Mucosa of descending colon (tissue), 3 donors: ENCODE results near the gene TKFC. TPM values are rescaled to one million over a fixed set of nuclear protein-coding genes. Genes with fewer than 3 reads are reported as not detected.
A peak's percentile ranks its signal among the peaks of the same experiment; 100 is the strongest.

ENCODE experiments used
- ATAC-seq: fragments of 200-7000 bp; cut with Tn5 transposase; one replicate; pipeline ENCODE4 v1.9.1; 2020; ENCODE audit warnings: mild to moderate bottlenecking, moderate library complexity
- DNase-seq, 3 donors: peaks; one replicate each; pipeline ENCODE4 v3.0.0-alpha.2; 2020
- H3K36me3 ChIP-seq: fragments of 200-600 bp; one replicate; pipeline ENCODE4 v1.8.0; 2021; ENCODE audit warnings: low read depth, mild to moderate bottlenecking
- H3K4me1 ChIP-seq: fragments of 200-600 bp; one replicate; pipeline ENCODE4 v1.8.0; 2021; ENCODE audit warnings: low read depth, mild to moderate bottlenecking
- H3K4me3 ChIP-seq: fragments of 200-600 bp; one replicate; pipeline ENCODE4 v1.8.0; 2021; ENCODE audit warnings: mild to moderate bottlenecking
- H3K9me3 ChIP-seq: fragments of 200-600 bp; one replicate; pipeline ENCODE4 v1.8.0; 2021; ENCODE audit warnings: mild to moderate bottlenecking
- intact Hi-C, 2 donors: fragments of 100-400 bp; cut with DNase I in 1 of 2; cut with micrococcal nuclease in 1 of 2; formaldehyde crosslinking; loops; one replicate each; pipeline versions ENCODE4 v1.11.0 to v1.11.1; 2022; cut with DNase I, micrococcal nuclease
- total RNA-seq, 3 donors: library from RNA; stranded (reverse); fragmentation: NEBNext Ultra II Directional in 2 of 3; extraction: Animal tissue kit (Norgen Biotek cat#: 25700) in 2 of 3; gene quantifications; one replicate each; pipeline versions ENCODE4 v1.2.1 to v1.2.4, GENCODE V29; 2021 to 2023
- TF ChIP-seq, protein P1 (sequence below): fragments of 200-600 bp; IDR thresholded peaks from one replicate; pipeline ENCODE4 v1.8.0; 2022; ENCODE audit warnings: antibody characterized with exemption, mild to moderate bottlenecking
- donor health status: DM: no; HTN: no; CAD: no; lungs with moderate emphysema.
- donor health status: DM: no; HTN: no; CAD: no.
- donor health status: DM: no; HTN: yes; CAD: no.

TKFC gene
- total RNA-seq, 3 donors from 2014 or later = 30.9 to 78.8 (median 63.1) TPM

DNA sequence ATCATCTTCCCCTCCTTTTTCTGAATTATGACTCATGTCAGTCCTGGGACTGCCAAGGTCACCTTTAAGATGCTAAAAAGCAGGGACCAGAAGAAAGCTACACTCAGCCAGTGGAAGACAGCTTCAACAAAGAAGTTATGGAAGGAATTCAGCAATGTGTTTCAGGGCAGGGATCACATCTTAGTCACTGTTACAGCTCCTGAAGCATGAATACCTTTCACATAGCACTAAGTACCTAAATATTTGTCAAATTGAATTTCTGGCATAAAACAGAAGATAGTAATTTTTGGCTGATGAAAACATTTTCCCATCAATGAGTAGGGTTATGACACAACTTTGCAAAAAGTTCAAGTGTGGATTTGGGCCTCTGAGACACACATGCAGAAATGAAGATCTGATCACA lies 5.4 kb upstream of the TKFC start:
- Histone ChIP-seq H3K36me3 (no peaks in the 10 kb centered on the region), H3K9me3 (no peaks in the 10 kb centered on the region), H3K4me1 (peaks cover 14% of the 10 kb centered on the region), H3K4me3 (no peak overlapping the region)
- intact Hi-C loops = no loop called here
- no peak for ATAC-seq
- no peak for DNase-seq
- TF ChIP-seq, protein P1, sequence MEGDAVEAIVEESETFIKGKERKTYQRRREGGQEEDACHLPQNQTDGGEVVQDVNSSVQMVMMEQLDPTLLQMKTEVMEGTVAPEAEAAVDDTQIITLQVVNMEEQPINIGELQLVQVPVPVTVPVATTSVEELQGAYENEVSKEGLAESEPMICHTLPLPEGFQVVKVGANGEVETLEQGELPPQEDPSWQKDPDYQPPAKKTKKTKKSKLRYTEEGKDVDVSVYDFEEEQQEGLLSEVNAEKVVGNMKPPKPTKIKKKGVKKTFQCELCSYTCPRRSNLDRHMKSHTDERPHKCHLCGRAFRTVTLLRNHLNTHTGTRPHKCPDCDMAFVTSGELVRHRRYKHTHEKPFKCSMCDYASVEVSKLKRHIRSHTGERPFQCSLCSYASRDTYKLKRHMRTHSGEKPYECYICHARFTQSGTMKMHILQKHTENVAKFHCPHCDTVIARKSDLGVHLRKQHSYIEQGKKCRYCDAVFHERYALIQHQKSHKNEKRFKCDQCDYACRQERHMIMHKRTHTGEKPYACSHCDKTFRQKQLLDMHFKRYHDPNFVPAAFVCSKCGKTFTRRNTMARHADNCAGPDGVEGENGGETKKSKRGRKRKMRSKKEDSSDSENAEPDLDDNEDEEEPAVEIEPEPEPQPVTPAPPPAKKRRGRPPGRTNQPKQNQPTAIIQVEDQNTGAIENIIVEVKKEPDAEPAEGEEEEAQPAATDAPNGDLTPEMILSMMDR = no peak

DNA sequence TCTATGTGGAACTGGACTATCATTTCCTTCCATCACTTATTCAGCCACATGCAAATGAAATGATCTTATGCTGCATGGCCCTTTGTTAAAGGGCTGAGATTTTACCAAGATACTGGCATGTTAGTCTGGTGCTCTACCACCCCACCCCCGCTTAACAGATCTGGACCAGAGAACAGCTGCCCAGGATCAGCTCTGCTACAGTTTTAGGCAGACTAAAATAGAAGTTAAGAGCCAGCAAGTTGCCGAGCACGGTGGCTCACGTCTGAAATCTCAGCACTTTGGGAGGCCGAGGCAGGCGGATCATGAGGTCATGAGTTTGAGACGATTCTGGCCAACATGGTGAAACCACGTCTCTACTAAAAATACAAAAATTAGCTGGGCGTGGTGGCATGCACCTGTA lies 4.7 kb upstream of the TKFC start:
- Histone ChIP-seq H3K4me3 (no peak overlapping the region), H3K4me1 (peaks cover 14% of the 10 kb centered on the region), H3K9me3 (no peaks in the 10 kb centered on the region), H3K36me3 (no peaks in the 10 kb centered on the region)
- intact Hi-C loops = no loop called here
- ATAC-seq = no peak
- no peak for DNase-seq
- TF ChIP-seq, protein P1 = no peak

DNA sequence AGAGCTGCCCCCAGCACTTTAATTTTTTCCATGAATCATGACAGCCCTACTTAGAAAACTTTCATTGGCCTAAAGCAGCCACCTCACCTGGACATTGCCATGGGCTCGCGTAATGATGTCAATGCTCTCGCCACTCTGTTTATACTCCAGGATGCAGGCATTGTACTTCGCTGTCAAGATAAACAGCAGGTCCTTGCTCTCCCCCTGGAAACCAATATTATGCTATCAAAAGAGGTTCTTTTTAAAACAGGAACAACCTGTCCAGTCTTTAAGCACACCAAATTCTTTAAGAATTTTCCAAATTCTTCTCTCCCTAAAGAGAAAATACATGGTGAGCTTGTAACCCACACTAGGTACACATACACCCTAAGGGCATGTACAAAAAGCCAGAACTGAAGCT lies 3.2 kb upstream of the TKFC start:
- no peak overlapping the region for H3K4me3 ChIP-seq
- H3K36me3 ChIP-seq = no peaks in the 10 kb centered on the region
- intact Hi-C loops = no loop called here
- ATAC-seq = no peak
- H3K4me1 ChIP-seq = peaks cover 16% of the 10 kb centered on the region
- DNase-seq = no peak
- H3K9me3 ChIP-seq = no peaks in the 10 kb centered on the region
- TF ChIP-seq, protein P1 = no peak

DNA sequence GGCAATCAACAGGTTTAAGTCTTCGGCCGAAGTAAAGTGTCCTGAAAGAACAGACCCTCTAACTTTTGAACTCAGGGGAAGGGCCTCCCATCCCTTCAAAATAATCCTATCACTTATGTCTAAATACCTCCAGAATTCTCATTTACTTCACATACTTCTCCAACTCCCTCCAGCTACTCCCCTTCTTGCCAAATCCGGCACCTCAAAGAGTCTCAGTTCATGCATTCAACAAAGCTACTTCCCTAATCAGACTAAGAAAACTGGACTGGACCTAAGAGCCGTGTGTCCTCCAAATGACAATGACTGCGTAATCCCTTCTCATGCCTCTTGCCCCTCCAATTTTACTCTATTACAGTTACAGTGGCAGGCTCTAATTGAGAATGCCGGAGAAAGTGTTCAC lies 1.4 kb upstream of the TKFC start:
- DNase-seq (no peak), ATAC-seq (no peak)
- intact Hi-C loops = no loop called here
- Histone ChIP-seq H3K36me3 (no peaks in the 10 kb centered on the region), H3K9me3 (no peaks in the 10 kb centered on the region), H3K4me1 (peaks cover 28% of the 10 kb centered on the region), H3K4me3 (no peak overlapping the region)
- TF ChIP-seq, protein P1 = no peak

DNA sequence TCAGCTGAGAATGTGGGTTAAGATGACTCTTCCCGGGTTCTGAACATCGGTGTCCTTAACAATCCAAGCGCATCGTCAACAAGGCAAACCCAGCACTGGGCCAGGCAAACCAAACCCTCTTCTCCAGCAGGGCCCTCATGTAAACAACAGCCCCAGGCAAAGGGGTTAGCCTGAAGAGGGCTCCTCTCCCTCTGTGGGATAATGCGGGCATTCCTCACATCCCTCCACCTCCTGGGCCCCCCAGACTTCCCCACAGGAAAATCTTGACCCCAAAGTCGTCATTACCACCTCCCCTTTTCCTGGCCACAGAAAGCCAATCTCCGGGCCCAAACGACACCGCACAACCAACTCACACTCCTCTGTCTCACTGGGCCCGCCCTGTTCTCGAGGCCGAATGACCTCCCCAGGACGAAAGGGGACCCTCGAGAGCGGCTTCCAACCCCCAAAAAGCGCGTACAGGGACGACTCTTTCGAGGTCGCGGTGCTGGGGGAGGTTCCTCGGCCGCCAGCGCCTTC lies 689 bp upstream of the TKFC start:
- Histone ChIP-seq H3K36me3 (no peaks in the 10 kb centered on the region), H3K4me3 (peak overlapping the region; percentile 100), H3K4me1 (peaks cover 28% of the 10 kb centered on the region), H3K9me3 (no peaks in the 10 kb centered on the region)
- intact Hi-C loops = no loop called here
- DNase-seq (no peak), ATAC-seq (no peak)
- TF ChIP-seq, protein P1 = no peak
